ENCODE results near the gene AGPS. TPM values are rescaled to one million over a fixed set of nuclear protein-coding genes. Genes with fewer than 3 reads are reported as not detected.

AGPS gene
- total RNA-seq, 1 experiment from 2014 or later, result 60.9 TPM

DNA sequence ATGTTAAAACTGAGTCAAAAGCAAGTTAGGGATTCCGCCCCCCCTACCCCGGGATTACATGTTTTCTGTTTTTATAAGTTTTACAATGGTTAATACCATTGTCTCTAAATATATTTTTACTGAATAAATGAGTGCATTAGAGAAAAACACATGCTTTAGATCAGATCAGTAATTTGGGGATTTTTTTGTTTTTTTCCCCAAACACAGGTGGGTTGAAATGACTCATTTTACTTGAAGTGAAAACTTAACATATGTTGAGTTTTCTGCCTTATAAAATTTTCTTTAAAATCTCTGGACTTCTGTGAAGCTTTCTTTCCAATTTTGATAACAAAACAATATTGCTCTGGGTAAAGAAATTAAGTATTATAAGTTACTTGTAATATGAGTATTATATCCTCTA is 114.4 kb downstream of the AGPS start:
- H4K20me1 ChIP-seq (ENCODE audit: control insufficient read depth, insufficient read depth, insufficient read length), result no peaks in the 10 kb centered on the region
- DNase-seq, result no peak
- H2BK20ac ChIP-seq (ENCODE audit: low read depth, low read length, poor library complexity, severe bottlenecking), result no peak overlapping the region
- no peaks in the 10 kb centered on the region for H3K23me2 ChIP-seq (ENCODE audit: insufficient read length, low read depth, low read length, poor library complexity, severe bottlenecking)
- no peaks in the 10 kb centered on the region for H3K9me3 ChIP-seq (ENCODE audit: control insufficient read depth, low read depth, low read length)
- no peak overlapping the region for H2BK120ac ChIP-seq (ENCODE audit: low read depth, low read length, poor library complexity, severe bottlenecking)
- Mint-ChIP-seq H3K36me3 (ENCODE audit: insufficient read depth in 1 of 3, low read depth in 3 of 3) (peaks cover 0 to 12% (median 3%) of the 10 kb centered on the region in 3 experiments; a peak in 2 of 7 replicates), H3K27ac (no peak overlapping the region), H3K9me3 (no peaks in the 10 kb centered on the region), H3K4me3 (no peak overlapping the region), H3K27me3 (ENCODE audit: low read depth) (no peaks in the 10 kb centered on the region), H3K4me1 (no peaks in the 10 kb centered on the region)
- H2AK5ac ChIP-seq (ENCODE audit: insufficient read length, low read length), result no peak overlapping the region
- no peak overlapping the region for H3K56ac ChIP-seq (ENCODE audit: insufficient read length, low read depth, low read length)
- no CpG with 5 or more reads among the region's 2 CpGs for WGBS (ENCODE audit: extremely low coverage, insufficient read length, low lambda C conversion rate)
- H3T11ph ChIP-seq (ENCODE audit: low read length), result no peak overlapping the region
- H2BK12ac ChIP-seq (ENCODE audit: insufficient read length, low read depth, low read length), result no peak overlapping the region
- H3K27me3 ChIP-seq (ENCODE audit: insufficient read depth, low read length), result no peaks in the 10 kb centered on the region
- TF ChIP-seq, protein P1, sequence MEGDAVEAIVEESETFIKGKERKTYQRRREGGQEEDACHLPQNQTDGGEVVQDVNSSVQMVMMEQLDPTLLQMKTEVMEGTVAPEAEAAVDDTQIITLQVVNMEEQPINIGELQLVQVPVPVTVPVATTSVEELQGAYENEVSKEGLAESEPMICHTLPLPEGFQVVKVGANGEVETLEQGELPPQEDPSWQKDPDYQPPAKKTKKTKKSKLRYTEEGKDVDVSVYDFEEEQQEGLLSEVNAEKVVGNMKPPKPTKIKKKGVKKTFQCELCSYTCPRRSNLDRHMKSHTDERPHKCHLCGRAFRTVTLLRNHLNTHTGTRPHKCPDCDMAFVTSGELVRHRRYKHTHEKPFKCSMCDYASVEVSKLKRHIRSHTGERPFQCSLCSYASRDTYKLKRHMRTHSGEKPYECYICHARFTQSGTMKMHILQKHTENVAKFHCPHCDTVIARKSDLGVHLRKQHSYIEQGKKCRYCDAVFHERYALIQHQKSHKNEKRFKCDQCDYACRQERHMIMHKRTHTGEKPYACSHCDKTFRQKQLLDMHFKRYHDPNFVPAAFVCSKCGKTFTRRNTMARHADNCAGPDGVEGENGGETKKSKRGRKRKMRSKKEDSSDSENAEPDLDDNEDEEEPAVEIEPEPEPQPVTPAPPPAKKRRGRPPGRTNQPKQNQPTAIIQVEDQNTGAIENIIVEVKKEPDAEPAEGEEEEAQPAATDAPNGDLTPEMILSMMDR (conservative IDR thresholded peaks at IDR 0.05), result no peak
- no peak overlapping the region for H2BK5ac ChIP-seq (ENCODE audit: insufficient read length, low read length)
- H3K18ac ChIP-seq (ENCODE audit: insufficient read length, low read depth, low read length), result no peak overlapping the region
- no peaks in the 10 kb centered on the region for H3K79me2 ChIP-seq (ENCODE audit: insufficient read depth, low read length)
- no peak overlapping the region for H4K91ac ChIP-seq (ENCODE audit: insufficient read length, low read depth, low read length)
- H4K5ac ChIP-seq (ENCODE audit: insufficient read length, low read depth, low read length), result no peak overlapping the region
- H3K14ac ChIP-seq (ENCODE audit: insufficient read depth, low read length), result no peak overlapping the region
- no peak overlapping the region for H2BK15ac ChIP-seq (ENCODE audit: low read depth, low read length)
- no peaks in the 10 kb centered on the region for H3K79me1 ChIP-seq (ENCODE audit: insufficient read depth, low read depth, low read length, poor library complexity, severe bottlenecking)
- no peak overlapping the region for H3K4ac ChIP-seq (ENCODE audit: low read depth, low read length)
- no peaks in the 10 kb centered on the region for H3K4me1 ChIP-seq (ENCODE audit: insufficient read depth, low read length)
- H3K23ac ChIP-seq (ENCODE audit: insufficient read length, low read depth, low read length), result no peak overlapping the region
- no peak overlapping the region for H2AFZ ChIP-seq (ENCODE audit: low read length)
- no peak overlapping the region for H4K8ac ChIP-seq (replicated peaks; ENCODE audit: insufficient read length, low read depth, low read length)
- no peak overlapping the region for H3K4me2 ChIP-seq (ENCODE audit: insufficient read depth, insufficient read length, low read length)
- H3K9ac ChIP-seq (ENCODE audit: extremely low read depth, insufficient read length, low read length), result no peak overlapping the region
- no peak overlapping the region for H3K27ac ChIP-seq (ENCODE audit: insufficient read length, low read depth, low read length)
